Stimulated activated CD8-positive, alpha-beta memory T cell treated with anti-CD3 and anti-CD28 coated beads, Interleukin-7, amount 100 ng/mL, for 4 hours (primary cell): ENCODE measurements around the gene TBX19.

ENCODE experiments used
- DNase-seq, 2 donors: peaks; one replicate each; pipeline ENCODE4 v3.0.0-alpha.2; 2020; ENCODE audit warnings: low read depth in 2 of 2

Gene TBX19

DNA sequence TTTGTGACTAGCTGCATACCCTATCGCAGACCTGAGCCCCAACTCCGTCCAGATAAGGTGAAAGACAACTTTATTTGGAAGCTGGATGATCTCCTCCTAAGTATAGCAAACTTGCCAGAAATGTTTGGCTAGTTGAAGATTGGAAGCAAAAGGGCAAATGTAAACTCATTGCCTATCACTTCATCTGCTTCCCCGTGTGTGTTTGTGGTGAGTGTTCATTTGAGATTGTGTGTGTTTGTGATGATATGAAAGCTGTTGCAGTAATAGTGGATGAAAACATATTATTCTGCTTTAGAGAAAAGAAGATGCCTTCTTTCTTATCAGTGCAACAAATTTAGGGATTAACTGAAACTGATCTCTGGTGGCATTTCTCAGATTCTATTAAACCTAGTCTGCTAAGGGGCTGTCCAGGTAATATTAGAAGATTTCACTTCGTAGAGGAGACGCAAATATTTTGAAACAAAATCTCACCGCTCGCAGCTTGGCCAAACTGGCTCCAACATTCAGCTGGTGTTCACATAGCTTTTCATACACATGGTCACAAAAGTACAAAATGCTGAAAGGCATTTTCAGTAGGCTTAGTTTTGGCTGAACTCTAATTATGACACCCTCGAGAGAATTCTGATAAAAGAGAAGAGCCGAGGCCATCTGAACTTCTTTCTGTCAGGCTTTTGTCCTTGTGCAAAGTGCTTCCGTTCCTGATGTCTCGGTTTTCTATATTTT is 1.1 kb downstream of the TBX19 start:
- DNase-seq = no peak

GRCh38 chr1:168285521-168285790 is 4.8 kb downstream of the TBX19 start:
- DNase-seq = no peak

DNA sequence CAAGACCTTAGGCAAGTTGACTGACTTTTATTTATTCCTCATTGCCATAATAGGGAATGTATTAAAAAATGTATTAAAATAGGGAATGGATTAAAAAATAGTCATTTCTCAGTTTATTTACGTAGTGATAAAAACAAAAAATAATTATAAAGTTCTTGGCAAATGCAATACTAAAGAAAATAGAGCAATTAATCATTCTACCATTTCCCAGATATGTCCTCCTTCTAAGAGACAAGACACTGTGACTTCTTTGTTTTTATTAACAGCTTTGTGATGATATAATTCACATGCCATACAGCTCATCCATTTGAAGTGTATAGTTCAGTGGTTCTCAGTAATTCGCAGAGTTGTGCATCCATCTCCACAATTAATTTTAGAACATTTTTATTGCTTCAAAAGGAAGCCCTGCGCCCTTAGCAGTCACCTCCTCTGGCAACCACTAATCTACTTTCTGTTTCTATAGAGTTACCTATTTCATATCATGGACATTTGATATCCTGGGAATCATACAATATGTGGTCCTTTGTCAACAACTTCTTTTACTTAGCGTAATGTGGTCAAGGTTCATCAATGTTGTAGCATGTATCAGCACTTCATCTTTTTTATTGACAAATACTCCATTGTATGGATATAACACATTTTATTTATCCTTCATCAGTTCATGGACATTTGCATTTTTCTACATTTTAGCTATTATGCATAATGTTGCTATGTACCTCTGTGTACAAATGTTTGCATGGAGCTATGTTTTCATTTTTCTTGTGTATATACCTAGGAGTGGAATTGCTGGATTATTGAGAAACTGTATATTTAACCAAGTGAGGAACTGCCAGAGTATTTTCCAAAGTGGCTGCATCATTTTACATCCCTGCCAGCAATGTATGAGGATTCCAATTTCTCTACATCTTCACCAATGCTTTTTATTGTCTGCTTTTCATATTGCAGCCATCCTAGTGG is 5.6 kb downstream of the TBX19 start:
- no peak for DNase-seq

GRCh38 chr1:168287237-168287664 is 6.6 kb downstream of the TBX19 start:
- DNase-seq = no peak

DNA sequence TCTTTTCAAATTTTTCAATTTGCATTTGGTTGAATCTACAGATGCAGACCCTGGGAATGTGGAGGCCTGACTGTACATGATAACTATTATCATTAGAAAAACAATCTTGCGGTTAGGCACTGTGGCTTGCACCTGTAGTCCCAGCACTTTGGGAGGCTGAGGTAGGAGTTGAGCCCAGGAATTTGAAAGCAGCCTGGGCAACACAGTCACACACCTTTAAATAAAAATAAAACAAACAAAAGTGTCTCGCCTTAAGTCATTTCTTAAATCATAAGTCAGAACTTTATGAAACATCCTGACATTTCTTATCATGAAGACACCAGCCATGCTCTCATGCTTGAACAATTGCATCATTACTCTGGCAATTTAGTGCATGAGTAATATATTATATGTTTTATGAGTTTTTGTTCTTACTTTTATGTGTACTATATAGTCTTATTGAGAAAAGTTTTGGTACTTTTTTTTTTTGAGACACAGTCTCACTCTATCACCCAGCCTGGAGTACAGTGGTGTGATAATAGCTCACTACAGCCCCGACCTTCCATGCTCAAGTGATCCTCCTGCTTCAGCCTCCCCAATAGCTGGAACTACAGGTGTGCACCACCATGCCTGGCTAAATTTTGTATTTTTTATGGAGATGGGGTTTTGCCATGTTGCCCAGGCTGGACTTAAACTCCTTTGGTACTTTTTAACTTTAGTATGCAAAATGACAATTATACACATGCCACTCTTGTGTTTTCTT is 7.8 kb downstream of the TBX19 start:
- no peak for DNase-seq

DNA sequence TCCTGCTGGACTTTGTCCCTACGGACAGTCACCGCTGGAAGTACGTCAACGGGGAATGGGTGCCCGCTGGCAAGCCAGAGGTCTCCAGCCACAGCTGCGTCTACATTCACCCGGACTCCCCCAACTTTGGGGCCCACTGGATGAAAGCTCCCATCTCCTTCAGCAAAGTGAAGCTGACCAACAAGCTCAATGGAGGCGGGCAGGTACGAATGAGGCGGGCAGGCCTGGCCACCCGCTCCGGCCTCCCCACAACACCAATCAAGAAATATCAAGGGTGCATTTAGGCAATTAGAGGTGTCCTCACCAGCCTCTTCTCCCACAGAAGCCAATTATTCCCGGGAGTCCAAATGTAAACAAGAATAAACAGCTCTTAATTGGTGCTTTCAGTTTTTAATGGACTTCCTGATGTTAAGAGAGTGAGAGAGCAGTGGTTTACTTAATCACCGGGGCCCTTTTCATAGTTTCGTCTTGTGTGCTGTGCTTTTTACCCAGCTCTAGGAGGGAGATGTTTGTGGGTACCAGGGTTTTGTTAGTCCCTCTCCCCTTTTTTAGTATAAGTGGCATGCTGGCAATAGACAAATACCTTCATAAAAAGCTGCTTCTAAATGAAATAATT is 10.7 kb downstream of the TBX19 start:
- DNase-seq = no peak

DNA sequence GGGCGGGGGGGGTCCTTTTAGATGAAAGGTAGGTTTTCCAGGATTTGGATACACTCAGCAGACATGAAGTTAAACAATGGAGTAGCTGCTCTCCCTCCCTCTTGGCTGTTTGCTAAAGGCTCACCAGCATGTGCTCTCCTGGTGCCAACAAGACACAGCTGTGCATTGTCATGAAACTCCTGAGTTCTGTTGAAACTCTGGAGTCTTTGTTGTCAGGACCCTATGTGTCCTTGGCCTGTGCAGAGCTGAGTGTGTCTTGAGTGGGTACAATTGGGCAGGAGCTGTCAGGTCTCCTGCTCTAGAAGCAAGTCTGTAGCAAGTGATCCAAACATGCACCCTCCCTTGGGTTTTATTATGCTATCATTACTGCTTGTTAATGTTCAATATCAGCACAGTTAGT is 12.7 kb downstream of the TBX19 start:
- no peak for DNase-seq

GRCh38 chr1:168295411-168296114 is 14.9 kb downstream of the TBX19 start:
- no peak for DNase-seq

- no peak for DNase-seq
These were observed 16.5 kb downstream of the TBX19 start for GRCh38 chr1:168297019-168297730.

DNA sequence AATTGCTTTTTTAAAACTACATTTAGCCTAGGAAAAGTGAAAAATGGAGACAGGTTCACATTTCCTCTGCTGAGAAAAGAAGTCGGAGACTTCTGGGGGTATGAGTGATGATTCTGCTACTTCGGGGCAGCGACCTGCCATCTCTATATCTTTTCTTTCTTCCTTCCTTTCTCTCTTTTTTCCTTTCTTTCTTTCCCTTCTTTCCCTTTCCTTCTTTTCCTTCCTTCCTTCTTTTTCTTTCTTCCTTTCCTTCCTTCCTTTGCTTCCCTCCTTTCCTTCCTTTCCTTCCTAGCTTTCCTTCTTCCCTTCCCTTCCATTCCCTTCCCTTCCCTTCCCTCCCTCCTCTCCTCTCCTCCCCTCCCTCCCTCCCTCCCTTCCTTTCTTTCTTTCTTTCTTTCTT is 17.8 kb downstream of the TBX19 start:
- DNase-seq = no peak

- no peak for DNase-seq
These were observed 19.9 kb downstream of the TBX19 start for GRCh38 chr1:168300626-168301025.

- DNase-seq = no peak
These were observed 21.1 kb downstream of the TBX19 start for GRCh38 chr1:168301664-168302320.

DNA sequence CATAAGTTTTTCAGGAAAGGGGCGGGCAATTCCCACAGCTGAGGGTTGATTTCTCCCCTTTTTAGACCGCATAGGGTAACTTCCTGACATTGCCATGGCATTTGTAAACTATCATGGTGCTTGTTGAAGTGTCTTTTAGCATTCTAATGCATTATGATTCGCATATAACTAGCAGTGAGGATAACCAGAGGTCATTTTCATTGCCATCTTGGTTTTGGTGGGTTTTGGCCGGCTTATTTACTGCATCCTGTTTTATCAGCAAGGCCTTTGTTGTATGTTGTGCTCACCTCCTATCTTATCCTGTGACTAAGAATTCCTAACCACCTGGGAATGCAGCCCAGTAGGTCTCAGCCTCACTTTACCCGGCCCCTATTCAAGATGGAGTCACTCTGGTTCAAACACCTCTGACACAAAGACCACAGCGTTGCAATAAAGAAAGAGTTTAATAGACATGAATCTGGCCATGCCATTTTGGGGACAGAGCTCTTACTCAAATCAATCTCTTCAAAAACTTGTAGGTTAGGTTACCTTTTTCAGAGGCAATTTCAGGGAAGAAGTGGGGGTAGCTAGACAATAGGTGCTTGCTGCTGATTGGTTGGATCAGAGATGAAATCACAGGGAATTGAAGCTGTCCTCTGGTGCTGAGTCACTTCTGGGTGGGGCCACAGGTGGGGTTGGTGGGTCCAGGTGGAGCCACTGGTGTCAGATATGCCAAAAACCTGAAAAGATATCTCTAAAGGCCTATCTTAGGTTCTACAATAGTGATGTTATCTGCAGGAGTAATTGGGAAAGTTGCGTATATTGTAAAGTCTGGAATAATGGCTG is 23.3 kb downstream of the TBX19 start:
- no peak for DNase-seq

DNA sequence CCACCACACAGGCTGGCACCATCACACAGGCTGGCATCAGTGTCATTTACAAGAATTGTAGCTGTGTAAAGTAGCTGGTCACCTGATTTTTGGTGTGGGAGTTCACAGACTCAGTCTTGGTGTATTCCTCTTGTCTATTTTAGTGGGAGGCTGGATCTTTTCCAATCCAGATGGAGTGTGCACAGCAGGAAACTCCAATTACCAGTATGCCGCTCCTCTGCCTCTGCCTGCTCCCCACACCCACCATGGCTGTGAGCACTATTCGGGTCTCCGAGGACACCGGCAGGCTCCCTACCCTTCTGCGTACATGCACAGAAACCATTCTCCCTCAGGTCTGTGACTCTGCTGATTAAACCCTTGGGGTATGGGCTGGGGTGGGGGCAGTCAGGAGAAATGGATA is 24.2 kb downstream of the TBX19 start:
- DNase-seq = no peak

GRCh38 chr1:168312718-168313604 is 32.3 kb downstream of the TBX19 start:
- DNase-seq = no peak

GRCh38 chr1:168316142-168316541 is 35.5 kb downstream of the TBX19 start:
- no peak for DNase-seq

GRCh38 chr1:168317309-168317708 is 36.6 kb downstream of the TBX19 start:
- no peak for DNase-seq

GRCh38 chr1:168319691-168320090 is 39.0 kb downstream of the TBX19 start:
- no peak for DNase-seq
